ENCODE results near the gene ALK.

Gene ALK

GRCh38 chr2:29296585-29296984, 624.8 kb downstream of the ALK start:
- TF ChIP-seq, protein P1, sequence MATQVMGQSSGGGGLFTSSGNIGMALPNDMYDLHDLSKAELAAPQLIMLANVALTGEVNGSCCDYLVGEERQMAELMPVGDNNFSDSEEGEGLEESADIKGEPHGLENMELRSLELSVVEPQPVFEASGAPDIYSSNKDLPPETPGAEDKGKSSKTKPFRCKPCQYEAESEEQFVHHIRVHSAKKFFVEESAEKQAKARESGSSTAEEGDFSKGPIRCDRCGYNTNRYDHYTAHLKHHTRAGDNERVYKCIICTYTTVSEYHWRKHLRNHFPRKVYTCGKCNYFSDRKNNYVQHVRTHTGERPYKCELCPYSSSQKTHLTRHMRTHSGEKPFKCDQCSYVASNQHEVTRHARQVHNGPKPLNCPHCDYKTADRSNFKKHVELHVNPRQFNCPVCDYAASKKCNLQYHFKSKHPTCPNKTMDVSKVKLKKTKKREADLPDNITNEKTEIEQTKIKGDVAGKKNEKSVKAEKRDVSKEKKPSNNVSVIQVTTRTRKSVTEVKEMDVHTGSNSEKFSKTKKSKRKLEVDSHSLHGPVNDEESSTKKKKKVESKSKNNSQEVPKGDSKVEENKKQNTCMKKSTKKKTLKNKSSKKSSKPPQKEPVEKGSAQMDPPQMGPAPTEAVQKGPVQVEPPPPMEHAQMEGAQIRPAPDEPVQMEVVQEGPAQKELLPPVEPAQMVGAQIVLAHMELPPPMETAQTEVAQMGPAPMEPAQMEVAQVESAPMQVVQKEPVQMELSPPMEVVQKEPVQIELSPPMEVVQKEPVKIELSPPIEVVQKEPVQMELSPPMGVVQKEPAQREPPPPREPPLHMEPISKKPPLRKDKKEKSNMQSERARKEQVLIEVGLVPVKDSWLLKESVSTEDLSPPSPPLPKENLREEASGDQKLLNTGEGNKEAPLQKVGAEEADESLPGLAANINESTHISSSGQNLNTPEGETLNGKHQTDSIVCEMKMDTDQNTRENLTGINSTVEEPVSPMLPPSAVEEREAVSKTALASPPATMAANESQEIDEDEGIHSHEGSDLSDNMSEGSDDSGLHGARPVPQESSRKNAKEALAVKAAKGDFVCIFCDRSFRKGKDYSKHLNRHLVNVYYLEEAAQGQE (IDR thresholded peaks at IDR 0.05; ENCODE audit: insufficient read depth in 1 of 2, low read depth in 2 of 2, low read length in 2 of 2) = no peak
- no peak for TF ChIP-seq TAF1 (IDR thresholded peaks at IDR 0.05; ENCODE audit: borderline replicate concordance, insufficient read depth, low read length)
- no peak for TF ChIP-seq SIN3A (IDR thresholded peaks at IDR 0.05; ENCODE audit: borderline replicate concordance, insufficient read depth, low read length)
- TF ChIP-seq FOXP2 (optimal IDR thresholded peaks at IDR 0.05; ENCODE audit: borderline replicate concordance, extremely low read depth, extremely low read length, insufficient read depth) = no peak
- TF ChIP-seq POLR2AphosphoS5 (IDR thresholded peaks at IDR 0.05; ENCODE audit: low read depth, low read length) = no peak

DNA sequence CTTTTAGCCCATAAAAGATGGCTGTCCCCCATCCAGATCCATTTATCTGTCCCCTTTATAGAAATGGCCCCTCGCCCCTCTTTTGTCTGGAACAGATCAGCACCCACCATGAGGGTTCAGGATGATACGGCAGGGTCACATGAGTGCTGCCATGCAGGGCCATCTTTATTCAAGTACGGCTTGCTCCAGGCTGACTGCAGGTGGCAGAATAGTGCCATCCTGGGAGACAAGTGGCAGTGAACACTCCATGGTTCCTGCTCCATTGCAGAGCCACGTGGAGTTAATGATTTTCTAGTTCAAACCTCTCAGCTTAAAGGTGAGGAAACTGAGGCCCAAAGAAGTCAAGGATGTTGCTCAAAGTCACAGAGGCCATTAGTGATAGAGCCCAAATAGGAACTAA, 625.5 kb downstream of the ALK start:
- TF ChIP-seq, protein P1 (IDR thresholded peaks at IDR 0.05; ENCODE audit: insufficient read depth in 1 of 2, low read depth in 2 of 2, low read length in 2 of 2) = peak; percentile 14 to 18; a peak in 1 of 4 replicates
- no peak for TF ChIP-seq POLR2AphosphoS5 (IDR thresholded peaks at IDR 0.05; ENCODE audit: low read depth, low read length)

DNA sequence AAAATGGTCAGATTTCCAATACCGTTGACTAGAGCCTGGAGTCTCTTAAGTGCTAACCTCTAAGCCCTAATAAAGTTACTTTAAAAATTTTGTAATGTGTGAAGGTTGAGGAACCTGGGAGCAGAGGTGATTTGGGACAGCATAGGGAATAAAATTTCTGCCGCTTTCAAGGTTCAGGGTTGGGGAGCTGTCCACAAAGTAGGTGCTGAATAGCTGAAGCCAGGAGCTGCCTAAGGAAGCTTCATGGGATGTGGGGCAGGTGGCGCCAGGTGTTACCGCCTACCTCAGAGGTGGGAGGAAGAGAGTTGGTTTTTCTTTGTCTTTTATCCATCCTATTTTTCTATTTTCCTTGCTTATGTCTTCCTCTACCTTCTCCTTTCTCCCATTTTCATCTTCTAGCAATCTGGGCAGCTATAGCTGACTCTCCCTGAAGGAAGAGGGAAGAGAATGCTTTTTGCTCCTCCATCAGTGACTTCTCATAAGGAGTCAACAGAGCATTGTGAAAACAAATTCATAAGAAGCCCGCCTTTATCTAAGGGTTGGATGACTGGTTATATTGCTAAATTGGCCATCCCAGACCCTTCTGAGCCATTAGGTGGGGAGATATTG, 627.5 kb downstream of the ALK start:
- TF ChIP-seq, protein P1 (IDR thresholded peaks at IDR 0.05; ENCODE audit: insufficient read depth in 1 of 2, low read depth in 2 of 2, low read length in 2 of 2) = peak; percentile 96 to 98
- no peak for TF ChIP-seq SIN3A (IDR thresholded peaks at IDR 0.05; ENCODE audit: borderline replicate concordance, insufficient read depth, low read length)

DNA sequence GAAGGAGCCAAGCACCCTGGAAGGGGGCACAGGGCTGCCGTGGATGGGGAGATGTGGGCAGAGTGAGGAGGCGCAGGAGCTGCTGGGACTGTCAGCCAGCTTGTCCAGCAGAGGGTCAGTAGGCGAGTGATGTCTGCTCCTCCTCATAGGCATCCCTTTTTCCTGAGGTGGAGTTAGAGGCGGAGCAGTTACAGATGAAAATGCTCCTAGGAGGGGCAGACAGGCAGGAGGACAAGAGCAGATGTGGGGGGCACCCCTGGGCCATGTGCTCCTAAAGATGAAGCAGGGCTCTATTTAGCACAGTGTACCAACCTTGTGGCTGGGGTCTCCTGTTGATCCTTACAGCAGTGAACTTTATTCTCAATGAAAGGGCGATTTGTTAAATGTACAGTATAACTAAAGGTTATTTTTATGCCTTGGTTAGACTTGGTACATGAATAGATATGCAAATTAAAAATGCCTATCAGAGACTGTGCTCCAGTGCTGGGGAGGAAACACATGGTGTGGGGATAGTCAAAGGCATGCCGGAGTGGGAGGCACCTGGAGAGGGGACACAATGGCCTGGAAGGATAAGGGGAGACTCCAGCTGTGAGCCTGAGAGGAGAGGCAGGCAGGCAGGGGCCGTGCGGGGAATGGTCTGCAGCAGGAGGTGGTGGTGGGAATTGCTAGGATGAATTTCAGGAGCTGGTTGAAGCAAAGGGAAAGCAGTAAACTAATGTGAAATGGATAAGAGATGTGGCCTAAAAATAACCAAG, 630.9 kb downstream of the ALK start:
- TF ChIP-seq TAF1 (IDR thresholded peaks at IDR 0.05; ENCODE audit: borderline replicate concordance, insufficient read depth, low read length) = no peak
- TF ChIP-seq, protein P1 (IDR thresholded peaks at IDR 0.05; ENCODE audit: insufficient read depth in 1 of 2, low read depth in 2 of 2, low read length in 2 of 2) = no peak
- TF ChIP-seq POLR2AphosphoS5 (IDR thresholded peaks at IDR 0.05; ENCODE audit: low read depth, low read length) = no peak
- no peak for TF ChIP-seq FOXP2 (optimal IDR thresholded peaks at IDR 0.05; ENCODE audit: borderline replicate concordance, extremely low read depth, extremely low read length, insufficient read depth)
- TF ChIP-seq SIN3A (IDR thresholded peaks at IDR 0.05; ENCODE audit: borderline replicate concordance, insufficient read depth, low read length) = no peak

GRCh38 chr2:29284671-29285070, 636.7 kb downstream of the ALK start:
- TF ChIP-seq FOXP2 (optimal IDR thresholded peaks at IDR 0.05; ENCODE audit: borderline replicate concordance, extremely low read depth, extremely low read length, insufficient read depth) (no peak), SIN3A (IDR thresholded peaks at IDR 0.05; ENCODE audit: borderline replicate concordance, insufficient read depth, low read length) (no peak), TAF1 (IDR thresholded peaks at IDR 0.05; ENCODE audit: borderline replicate concordance, insufficient read depth, low read length) (no peak), POLR2AphosphoS5 (IDR thresholded peaks at IDR 0.05; ENCODE audit: low read depth, low read length) (no peak)
- TF ChIP-seq, protein P1 (IDR thresholded peaks at IDR 0.05; ENCODE audit: insufficient read depth in 1 of 2, low read depth in 2 of 2, low read length in 2 of 2) = no peak
